GM12878 (cell line): ENCODE data around the gene PCDH7.

Source experiments
- BHLHE40 ChIP-seq, 2 experiments: fragments of 450-650 bp in 1 of 2; IDR thresholded peaks; 2 replicates each; pipeline ENCODE4 v1.6.1; 2011 to 2017; ENCODE audit warnings: low read depth in 2 of 2, borderline replicate concordance in 1 of 2, improper control_type of control experiment in 1 of 2, low read length in 1 of 2, mild to moderate bottlenecking in 1 of 2
- CHD2 ChIP-seq: IDR thresholded peaks from 2 replicates; pipeline ENCODE4 v1.6.1; 2011; ENCODE audit warnings: low read depth, low read length, improper control_type of control experiment, borderline replicate concordance
- CREB1 ChIP-seq: IDR thresholded peaks from 2 replicates; pipeline ENCODE4 v1.6.1; 2012; ENCODE audit warnings: low read depth, mild to moderate bottlenecking, inconsistent platforms
- EED ChIP-seq: sonication (generic); IDR thresholded peaks from 2 replicates; pipeline ENCODE4 v1.6.1; 2016; ENCODE audit warnings: antibody characterized with exemption, low read depth
- FOS ChIP-seq: IDR thresholded peaks from 3 replicates; pipeline ENCODE4 v1.6.1; 2011; ENCODE audit warnings: borderline replicate concordance; ENCODE audit not compliant: insufficient read length; ENCODE audit errors: extremely low read depth
- POLR2A ChIP-seq: IDR thresholded peaks from 2 replicates; pipeline ENCODE4 v1.6.1; 2011; ENCODE audit warnings: low read depth, mild to moderate bottlenecking, low read length
- RAD21 ChIP-seq: IDR thresholded peaks from 2 replicates; pipeline ENCODE4 v1.6.1; 2011; ENCODE audit warnings: mild to moderate bottlenecking, low read depth, low read length, moderate library complexity; ENCODE audit not compliant: insufficient read depth
- SREBF2 ChIP-seq: IDR thresholded peaks from 2 replicates; pipeline ENCODE4 v1.6.1; 2012; ENCODE audit warnings: mild to moderate bottlenecking, low read length
- TARDBP ChIP-seq: IDR thresholded peaks from 2 replicates; pipeline ENCODE4 v1.6.1; 2016; ENCODE audit warnings: borderline replicate concordance
- ZNF274 ChIP-seq: IDR thresholded peaks from one replicate; pipeline ENCODE4 v1.8.0; 2011; ENCODE audit not compliant: insufficient read length, insufficient read depth
- TF ChIP-seq, protein P1 (sequence below), 3 experiments: IDR thresholded peaks in 2 of 3; conservative IDR thresholded peaks in 1 of 3; 2 replicates each; pipeline ENCODE4 v1.5.1; 2011; ENCODE audit warnings: low read depth in 3 of 3, low read length in 3 of 3, mild to moderate bottlenecking in 3 of 3, control low read depth in 2 of 3, moderate library complexity in 2 of 3, inconsistent platforms in 1 of 3, mixed read lengths in 1 of 3; ENCODE audit not compliant: control insufficient read depth in 2 of 3, insufficient read depth in 1 of 3; ENCODE audit errors: extremely low read depth in 1 of 3
- TF ChIP-seq, protein P2 (sequence below): IDR thresholded peaks from 2 replicates; pipeline ENCODE4 v1.6.1; 2012; ENCODE audit warnings: low read length, inconsistent platforms

DNA sequence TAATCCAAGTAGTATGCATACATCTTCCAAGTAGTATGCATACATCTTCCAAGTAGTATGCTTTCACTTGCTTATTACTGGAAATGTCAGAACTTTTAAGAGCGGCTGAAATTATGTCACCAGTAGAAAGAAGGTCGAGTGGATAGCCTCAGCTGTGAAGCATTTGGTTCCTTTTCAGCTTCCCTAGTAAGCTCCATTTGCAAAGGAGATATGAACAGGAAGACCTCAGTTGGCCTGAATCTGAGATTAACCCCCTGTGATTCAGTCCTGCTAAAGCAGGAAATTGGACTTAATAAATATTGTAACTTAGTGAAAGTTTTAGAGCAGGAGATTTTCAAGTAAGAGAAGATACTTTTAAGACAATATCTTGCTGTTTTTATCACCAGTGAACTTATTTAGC lies 48.1 kb downstream of the PCDH7 start:
- TF ChIP-seq RAD21 (no peak), ZNF274 (no peak), SREBF2 (no peak), CREB1 (no peak), CHD2 (no peak), POLR2A (no peak), FOS (no peak), BHLHE40 (IDR thresholded peaks at IDR 0.05; ENCODE audit: borderline replicate concordance in 1 of 2, low read depth in 2 of 2, low read length in 1 of 2) (no peak), EED (no peak), TARDBP (no peak)
- TF ChIP-seq, protein P1, sequence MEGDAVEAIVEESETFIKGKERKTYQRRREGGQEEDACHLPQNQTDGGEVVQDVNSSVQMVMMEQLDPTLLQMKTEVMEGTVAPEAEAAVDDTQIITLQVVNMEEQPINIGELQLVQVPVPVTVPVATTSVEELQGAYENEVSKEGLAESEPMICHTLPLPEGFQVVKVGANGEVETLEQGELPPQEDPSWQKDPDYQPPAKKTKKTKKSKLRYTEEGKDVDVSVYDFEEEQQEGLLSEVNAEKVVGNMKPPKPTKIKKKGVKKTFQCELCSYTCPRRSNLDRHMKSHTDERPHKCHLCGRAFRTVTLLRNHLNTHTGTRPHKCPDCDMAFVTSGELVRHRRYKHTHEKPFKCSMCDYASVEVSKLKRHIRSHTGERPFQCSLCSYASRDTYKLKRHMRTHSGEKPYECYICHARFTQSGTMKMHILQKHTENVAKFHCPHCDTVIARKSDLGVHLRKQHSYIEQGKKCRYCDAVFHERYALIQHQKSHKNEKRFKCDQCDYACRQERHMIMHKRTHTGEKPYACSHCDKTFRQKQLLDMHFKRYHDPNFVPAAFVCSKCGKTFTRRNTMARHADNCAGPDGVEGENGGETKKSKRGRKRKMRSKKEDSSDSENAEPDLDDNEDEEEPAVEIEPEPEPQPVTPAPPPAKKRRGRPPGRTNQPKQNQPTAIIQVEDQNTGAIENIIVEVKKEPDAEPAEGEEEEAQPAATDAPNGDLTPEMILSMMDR (IDR thresholded peaks at IDR 0.05 in 2 of 3, conservative IDR thresholded peaks at IDR 0.05 in 1 of 3; ENCODE audit: control insufficient read depth in 2 of 3, extremely low read depth in 1 of 3, insufficient read depth in 1 of 3, low read depth in 3 of 3, low read length in 3 of 3), result no peak
- TF ChIP-seq, protein P2, sequence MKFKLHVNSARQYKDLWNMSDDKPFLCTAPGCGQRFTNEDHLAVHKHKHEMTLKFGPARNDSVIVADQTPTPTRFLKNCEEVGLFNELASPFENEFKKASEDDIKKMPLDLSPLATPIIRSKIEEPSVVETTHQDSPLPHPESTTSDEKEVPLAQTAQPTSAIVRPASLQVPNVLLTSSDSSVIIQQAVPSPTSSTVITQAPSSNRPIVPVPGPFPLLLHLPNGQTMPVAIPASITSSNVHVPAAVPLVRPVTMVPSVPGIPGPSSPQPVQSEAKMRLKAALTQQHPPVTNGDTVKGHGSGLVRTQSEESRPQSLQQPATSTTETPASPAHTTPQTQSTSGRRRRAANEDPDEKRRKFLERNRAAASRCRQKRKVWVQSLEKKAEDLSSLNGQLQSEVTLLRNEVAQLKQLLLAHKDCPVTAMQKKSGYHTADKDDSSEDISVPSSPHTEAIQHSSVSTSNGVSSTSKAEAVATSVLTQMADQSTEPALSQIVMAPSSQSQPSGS, result no peak
